Lung (tissue), 12 donors: ENCODE data around the gene CCDC117. TPM values are rescaled to one million over a fixed set of nuclear protein-coding genes. Genes with fewer than 3 reads are reported as not detected.
"Not testable (repeated sequence)": the region's sequence is repeated elsewhere in the genome, so short reads cannot be mapped to it uniquely, and the experiment has no call there.

Experiments
- ATAC-seq: fragments of 200-7000 bp; cut with Tn5 transposase; one replicate; pipeline ENCODE4 v1.9.1; 2020; ENCODE audit warnings: moderate number of reproducible peaks; ENCODE audit not compliant: insufficient read depth, low FRiP score
- DNase-seq, 3 donors: peaks; one replicate each; pipeline ENCODE4 v3.0.0-alpha.2; 2013 to 2017
- H3K27ac ChIP-seq, 2 donors: one replicate each; pipeline ENCODE4 v1.5.1; 2013; ENCODE audit warnings: mild to moderate bottlenecking in 2 of 2, moderate library complexity in 2 of 2, control low read depth in 1 of 2, inconsistent platforms in 1 of 2, low read depth in 1 of 2, low read length in 1 of 2
- H3K27me3 ChIP-seq, 3 donors: one replicate each; pipeline ENCODE4 v1.5.1; 2013; ENCODE audit warnings: low read length in 2 of 3; ENCODE audit not compliant: control insufficient read depth in 3 of 3, insufficient read depth in 3 of 3
- H3K36me3 ChIP-seq, 4 donors: one replicate each; pipeline ENCODE4 v1.5.1; 2013; ENCODE audit warnings: low read length in 4 of 4, mild to moderate bottlenecking in 1 of 4, moderate library complexity in 1 of 4; ENCODE audit not compliant: control insufficient read depth in 4 of 4, insufficient read depth in 4 of 4
- H3K4me1 ChIP-seq, 5 donors: one replicate each; pipeline ENCODE4 v1.5.1; 2013; ENCODE audit warnings: low read length in 5 of 5, mild to moderate bottlenecking in 2 of 5, moderate library complexity in 1 of 5; ENCODE audit not compliant: control insufficient read depth in 5 of 5, insufficient read depth in 5 of 5
- H3K4me3 ChIP-seq: one replicate; pipeline ENCODE4 v1.5.1; 2013; ENCODE audit warnings: mild to moderate bottlenecking, control low read depth, moderate library complexity
- H3K9ac ChIP-seq, 2 donors: one replicate each; pipeline ENCODE4 v1.5.1; 2013; ENCODE audit warnings: low read length in 2 of 2, control low read depth in 1 of 2; ENCODE audit not compliant: insufficient read depth in 1 of 2
- H3K9me3 ChIP-seq, 4 donors: one replicate each; pipeline ENCODE4 v1.5.1; 2013; ENCODE audit warnings: low read length in 3 of 4, mild to moderate bottlenecking in 1 of 4, moderate library complexity in 1 of 4; ENCODE audit not compliant: control insufficient read depth in 4 of 4, insufficient read depth in 3 of 4
- CTCF ChIP-seq: IDR thresholded peaks from 2 replicates; pipeline ENCODE4 v1.5.1; 2012; ENCODE audit warnings: mild to moderate bottlenecking; ENCODE audit errors: control extremely low read depth, extremely low read depth
- WGBS, 2 donors: extraction: QIAGEN DNeasy Blood & Tissue Kit; methylation state at CpG; one replicate each; pipeline ENCODE4 v1.1.7; 2013; 5-methylcytosine and 5-hydroxymethylcytosine counted together
- polyA plus RNA-seq, 2 donors: library from polyadenylated mRNA; stranded (reverse); fragments of 200-250 nt; gene quantifications; one replicate each; pipeline ENCODE4 v1.2.1, GENCODE V29; 2013
- total RNA-seq, 2 donors: library from RNA; depleted of rRNA in 1 of 2; stranded (reverse); fragments of >200 nt in 1 of 2; gene quantifications; one replicate each; pipeline ENCODE4 v1.2.1, GENCODE V29; 2014 to 2021
- donor health status: control.
- donor health status: control.
- donor health status: Bipolar disorder and iron deficiency.
- donor health status: healthy.
- donor health status: DM: yes; HTN: yes; CAD: no.

Gene CCDC117
- total and polyA plus RNA-seq, 4 donors, result 7.8 to 29.2 (median 16.4) TPM

- peak overlapping the region in 1 of 2 donors; percentile 86 for H3K9ac ChIP-seq
- ATAC-seq (no peak), DNase-seq (no peak)
- H3K27me3 ChIP-seq, result no peaks in the 10 kb centered on the region
- whole genome bisulfite sequencing, 2 donors, result 2 to 3% methylated on average over 10 of the region's 10 CpGs
- H3K27ac ChIP-seq, result peak overlapping the region; percentile 78 to 93
- peak overlapping the region; percentile 81 for H3K4me3 ChIP-seq
- H3K36me3 ChIP-seq, result peaks cover 8 to 27% (median 14%) of the 10 kb centered on the region in 4 donors
- H3K4me1 ChIP-seq, result peaks cover 0 to 14% (median 4%) of the 10 kb centered on the region in 5 donors
- no peaks in the 10 kb centered on the region for H3K9me3 ChIP-seq
- TF ChIP-seq CTCF, result no peak
Measured at GRCh38 chr22:28742562-28742962, 29.9 kb upstream of the CCDC117 start.

GRCh38 chr22:28743852-28744251 is 28.6 kb upstream of the CCDC117 start:
- Histone ChIP-seq H3K9me3 (no peaks in the 10 kb centered on the region), H3K4me3 (no peak overlapping the region), H3K27ac (no peak overlapping the region), H3K36me3 (peaks cover 8 to 35% (median 16%) of the 10 kb centered on the region in 4 donors), H3K9ac (no peak overlapping the region), H3K4me1 (peaks cover 0 to 14% (median 4%) of the 10 kb centered on the region in 5 donors), H3K27me3 (no peaks in the 10 kb centered on the region)
- DNase-seq (no peak), ATAC-seq (no peak)
- TF ChIP-seq CTCF, result no peak
- 96 to 99% methylated on average over 3 of the region's 3 CpGs for WGBS, 2 donors

- Histone ChIP-seq H3K4me3 (no peak overlapping the region), H3K27ac (no peak overlapping the region), H3K9me3 (no peaks in the 10 kb centered on the region), H3K36me3 (peaks cover 2 to 26% (median 17%) of the 10 kb centered on the region in 4 donors), H3K27me3 (no peaks in the 10 kb centered on the region), H3K9ac (no peak overlapping the region), H3K4me1 (peaks cover 0 to 3% (median 0%) of the 10 kb centered on the region in 5 donors)
- ATAC-seq (no peak), DNase-seq (no peak)
- WGBS, 2 donors, result 79 to 91% methylated on average over 6 of the region's 6 CpGs
- no peak for TF ChIP-seq CTCF
Measured at GRCh38 chr22:28750471-28750881, 22.0 kb upstream of the CCDC117 start.

- not testable (repeated sequence) for H3K9ac ChIP-seq, DNase-seq, ATAC-seq, H3K27me3 ChIP-seq, H3K4me1 ChIP-seq, H3K27ac ChIP-seq, H3K36me3 ChIP-seq, H3K9me3 ChIP-seq, H3K4me3 ChIP-seq
- 97 to 100% methylated on average over 3 of the region's 3 CpGs for WGBS, 2 donors
Measured at GRCh38 chr22:28754512-28754911, 18.0 kb upstream of the CCDC117 start.
